Left lung (tissue), 10 donors: ENCODE data around the gene MCEMP1. TPM values are rescaled to one million over a fixed set of nuclear protein-coding genes. Genes with fewer than 3 reads are reported as not detected.

Source experiments
- ATAC-seq: fragments of 200-7000 bp; cut with Tn5 transposase; one replicate; pipeline ENCODE4 v1.9.1; 2020; ENCODE audit warnings: moderate library complexity
- DNase-seq, 4 donors: peaks; one replicate each; pipeline ENCODE4 v3.0.0-alpha.2; 2013 to 2020
- H3K27ac ChIP-seq, 2 donors: fragments of 200-600 bp; sonication (generic) in 1 of 2; one replicate each; pipeline versions ENCODE4 v1.5.0 to v1.8.0; 2020 to 2021
- H3K27me3 ChIP-seq, 2 donors: fragments of 200-600 bp; sonication (generic) in 1 of 2; one replicate each; pipeline versions ENCODE4 v1.5.0 to v1.8.0; 2020 to 2021
- H3K36me3 ChIP-seq, 2 donors: fragments of 200-600 bp; sonication (generic) in 1 of 2; one replicate each; pipeline versions ENCODE4 v1.5.0 to v1.8.0; 2020 to 2021
- H3K4me1 ChIP-seq, 2 donors: fragments of 200-600 bp; one replicate each; pipeline ENCODE4 v1.8.0; 2021
- H3K4me3 ChIP-seq, 2 donors: fragments of 200-600 bp; sonication (generic) in 1 of 2; one replicate each; pipeline versions ENCODE4 v1.5.0 to v1.8.0; 2020 to 2021; ENCODE audit warnings: mild to moderate bottlenecking in 1 of 2
- H3K9me3 ChIP-seq, 2 donors: fragments of 200-600 bp; sonication (generic) in 1 of 2; one replicate each; pipeline versions ENCODE4 v1.5.0 to v1.8.0; 2020 to 2021
- intact Hi-C, 2 donors: fragments of 100-400 bp; cut with DNase I; formaldehyde crosslinking; loops; one replicate each; pipeline versions ENCODE4 v1.11.2 to v1.14.2; 2022
- polyA plus RNA-seq, 6 donors: library from polyadenylated mRNA; unstranded; fragments of 120-200 nt; gene quantifications; one replicate each; pipeline ENCODE4 v1.2.1, GENCODE V29; 2013; ENCODE audit not compliant: insufficient read length in 6 of 6
- total RNA-seq, 2 donors: library from RNA; stranded (reverse); fragmentation: NEBNext Ultra II Directional; extraction: Animal tissue kit (Norgen Biotek cat#: 25700); gene quantifications; one replicate each; pipeline ENCODE4 v1.2.1, GENCODE V29; 2021
- TF ChIP-seq, protein P1 (sequence below), 2 donors: fragments of 200-600 bp; sonication (generic) in 1 of 2; IDR thresholded peaks; one replicate each; pipeline versions ENCODE4 v1.5.0 to v1.8.0; 2021; ENCODE audit warnings: antibody characterized with exemption in 2 of 2
- donor health status: DM: no; HTN: yes; CAD: no.
- donor health status: DM: no; HTN: no; CAD: no.

Gene MCEMP1
- total and polyA plus RNA-seq, 8 donors: 0.32 to 112 (median 0.62) TPM

DNA sequence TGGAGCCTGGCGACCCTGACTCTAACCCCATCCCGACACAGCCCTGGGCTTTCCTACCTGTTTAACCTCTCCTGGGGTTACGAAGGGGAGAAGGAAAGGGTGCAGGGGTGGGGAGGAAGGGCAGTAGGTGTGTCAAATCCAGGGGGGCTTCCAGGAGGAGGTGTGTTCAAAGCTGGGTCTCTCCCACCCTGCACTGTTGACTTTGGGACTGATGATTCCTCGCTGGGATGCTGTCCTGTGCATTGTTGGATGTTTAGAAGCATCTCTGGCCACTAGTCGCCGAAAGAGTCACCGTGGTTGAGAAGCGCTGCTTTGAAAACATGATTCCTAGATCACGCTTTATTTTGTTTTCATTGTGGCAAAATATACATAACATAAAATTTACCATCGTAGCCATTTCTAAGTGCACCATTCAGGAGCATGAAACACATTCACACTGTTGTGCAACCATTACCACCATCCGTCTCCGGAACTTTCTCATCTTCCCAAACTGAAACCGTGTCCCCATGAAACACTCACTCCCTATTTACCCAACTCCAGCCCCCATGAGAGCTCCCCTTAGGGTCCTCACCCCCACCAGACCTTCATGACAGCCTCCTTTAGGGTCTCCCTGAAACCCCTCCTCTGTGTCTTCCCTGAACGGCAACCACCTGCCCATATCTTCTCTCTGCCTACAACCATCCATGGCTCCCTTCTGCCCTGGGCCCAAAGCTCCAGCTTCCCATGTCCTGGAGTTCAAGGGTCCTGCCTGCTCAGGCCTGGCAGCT lies 29.5 kb downstream of the MCEMP1 start:
- Histone ChIP-seq H3K36me3 (no peaks in the 10 kb centered on the region), H3K4me1 (peaks cover 0 to 50% of the 10 kb centered on the region in 2 donors), H3K9me3 (no peaks in the 10 kb centered on the region), H3K4me3 (peak overlapping the region in 1 of 2 donors; percentile 1), H3K27me3 (peaks cover 0 to 2% of the 10 kb centered on the region in 2 donors), H3K27ac (peak overlapping the region; percentile 39 to 92)
- DNase-seq: no peak
- TF ChIP-seq, protein P1, sequence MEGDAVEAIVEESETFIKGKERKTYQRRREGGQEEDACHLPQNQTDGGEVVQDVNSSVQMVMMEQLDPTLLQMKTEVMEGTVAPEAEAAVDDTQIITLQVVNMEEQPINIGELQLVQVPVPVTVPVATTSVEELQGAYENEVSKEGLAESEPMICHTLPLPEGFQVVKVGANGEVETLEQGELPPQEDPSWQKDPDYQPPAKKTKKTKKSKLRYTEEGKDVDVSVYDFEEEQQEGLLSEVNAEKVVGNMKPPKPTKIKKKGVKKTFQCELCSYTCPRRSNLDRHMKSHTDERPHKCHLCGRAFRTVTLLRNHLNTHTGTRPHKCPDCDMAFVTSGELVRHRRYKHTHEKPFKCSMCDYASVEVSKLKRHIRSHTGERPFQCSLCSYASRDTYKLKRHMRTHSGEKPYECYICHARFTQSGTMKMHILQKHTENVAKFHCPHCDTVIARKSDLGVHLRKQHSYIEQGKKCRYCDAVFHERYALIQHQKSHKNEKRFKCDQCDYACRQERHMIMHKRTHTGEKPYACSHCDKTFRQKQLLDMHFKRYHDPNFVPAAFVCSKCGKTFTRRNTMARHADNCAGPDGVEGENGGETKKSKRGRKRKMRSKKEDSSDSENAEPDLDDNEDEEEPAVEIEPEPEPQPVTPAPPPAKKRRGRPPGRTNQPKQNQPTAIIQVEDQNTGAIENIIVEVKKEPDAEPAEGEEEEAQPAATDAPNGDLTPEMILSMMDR (IDR thresholded peaks at IDR 0.05): no peak
- ATAC-seq: no peak
- intact Hi-C loops: no loop called here

DNA sequence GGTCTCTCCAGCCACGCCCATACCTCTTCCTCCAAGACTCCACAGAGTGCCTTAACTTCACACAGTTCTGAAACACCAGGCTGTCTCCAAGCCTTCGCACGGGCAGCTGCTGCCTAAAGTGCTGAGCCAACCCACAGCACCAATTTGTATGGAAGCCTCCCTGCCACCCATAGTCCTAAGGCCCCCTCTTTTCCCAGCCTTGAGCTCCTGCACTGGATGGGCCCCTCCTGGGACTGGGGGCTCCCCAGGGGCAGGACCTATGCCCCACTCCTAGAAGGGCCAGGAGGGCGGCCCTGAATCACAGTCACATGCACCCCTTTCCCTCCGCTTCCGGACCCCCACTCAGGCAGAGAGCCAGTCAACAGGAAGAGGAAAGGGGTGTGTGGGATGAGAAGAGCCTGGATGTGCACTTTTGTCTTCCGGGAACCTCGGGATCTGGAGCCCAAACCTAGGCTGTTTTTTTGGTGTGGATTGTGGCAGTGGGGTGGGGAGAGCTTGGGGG lies 30.1 kb downstream of the MCEMP1 start:
- no peaks in the 10 kb centered on the region for H3K9me3 ChIP-seq
- H3K27me3 ChIP-seq: no peaks in the 10 kb centered on the region
- H3K36me3 ChIP-seq: no peaks in the 10 kb centered on the region
- no peak overlapping the region for H3K4me3 ChIP-seq
- ATAC-seq (no peak), DNase-seq (no peak)
- TF ChIP-seq, protein P1 (IDR thresholded peaks at IDR 0.05): no peak
- intact Hi-C loops: no loop called here
- peaks cover 0 to 50% of the 10 kb centered on the region in 2 donors for H3K4me1 ChIP-seq
- peak overlapping the region in 1 of 2 donors; percentile 92 for H3K27ac ChIP-seq

DNA sequence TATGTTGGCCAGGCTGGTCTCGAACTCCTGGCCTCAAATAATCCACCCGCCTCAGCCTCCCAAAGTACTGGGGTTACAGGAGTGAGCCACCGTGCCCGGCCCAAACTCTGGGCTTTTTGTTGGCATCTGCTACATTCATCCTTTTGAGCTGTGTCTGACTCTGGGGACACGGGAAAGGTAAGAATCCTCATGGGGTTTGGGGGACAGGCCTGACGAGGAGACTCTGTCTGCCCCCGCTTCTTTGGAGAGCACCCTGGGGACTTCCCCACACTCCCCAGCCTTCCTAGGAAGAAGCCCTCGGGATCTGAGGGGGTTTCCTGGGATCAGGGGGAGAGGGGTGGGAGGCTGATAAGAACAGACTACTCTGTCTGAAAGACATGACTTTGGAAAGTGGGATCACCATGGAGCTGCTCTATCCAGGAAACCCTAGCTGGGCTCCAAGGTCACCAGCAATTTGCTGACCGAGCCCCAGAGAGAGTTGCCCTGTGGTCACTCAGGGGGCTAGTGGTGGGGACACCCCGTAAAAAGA lies 33.1 kb downstream of the MCEMP1 start:
- H3K9me3 ChIP-seq: no peaks in the 10 kb centered on the region
- ATAC-seq: no peak
- H3K4me1 ChIP-seq: peaks cover 0 to 44% of the 10 kb centered on the region in 2 donors
- intact Hi-C loops: no loop called here
- H3K36me3 ChIP-seq: no peaks in the 10 kb centered on the region
- H3K27me3 ChIP-seq: no peaks in the 10 kb centered on the region
- no peak overlapping the region for H3K4me3 ChIP-seq
- TF ChIP-seq, protein P1 (IDR thresholded peaks at IDR 0.05): no peak
- H3K27ac ChIP-seq: peak overlapping the region in 1 of 2 donors; percentile 66
- no peak for DNase-seq

DNA sequence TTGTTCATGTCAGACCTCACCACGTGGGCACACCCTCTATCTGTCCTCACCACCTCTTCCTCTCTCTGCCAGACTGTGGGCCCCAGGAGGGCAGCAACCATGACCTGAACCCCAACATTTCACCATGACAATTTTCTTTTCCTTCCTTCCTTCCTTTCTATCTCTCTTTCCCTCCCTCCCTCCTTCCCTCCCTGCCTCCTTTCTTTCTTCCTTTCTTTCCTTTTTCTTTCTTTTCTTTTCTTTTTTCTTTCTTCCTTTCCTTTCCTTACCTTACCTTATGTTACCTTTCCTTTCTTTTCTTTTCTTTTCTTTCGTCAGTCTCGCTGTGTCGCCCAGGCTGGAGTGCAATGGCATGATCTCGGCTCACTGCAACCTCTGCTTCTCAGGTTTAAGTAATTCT lies 33.7 kb downstream of the MCEMP1 start:
- DNase-seq (no peak), ATAC-seq (no peak)
- no peaks in the 10 kb centered on the region for H3K36me3 ChIP-seq
- TF ChIP-seq, protein P1 (IDR thresholded peaks at IDR 0.05): no peak
- H3K9me3 ChIP-seq: no peaks in the 10 kb centered on the region
- no peaks in the 10 kb centered on the region for H3K27me3 ChIP-seq
- peak overlapping the region in 1 of 2 donors; percentile 66 for H3K27ac ChIP-seq
- H3K4me3 ChIP-seq: no peak overlapping the region
- intact Hi-C loops: no loop called here
- peaks cover 0 to 44% of the 10 kb centered on the region in 2 donors for H3K4me1 ChIP-seq

DNA sequence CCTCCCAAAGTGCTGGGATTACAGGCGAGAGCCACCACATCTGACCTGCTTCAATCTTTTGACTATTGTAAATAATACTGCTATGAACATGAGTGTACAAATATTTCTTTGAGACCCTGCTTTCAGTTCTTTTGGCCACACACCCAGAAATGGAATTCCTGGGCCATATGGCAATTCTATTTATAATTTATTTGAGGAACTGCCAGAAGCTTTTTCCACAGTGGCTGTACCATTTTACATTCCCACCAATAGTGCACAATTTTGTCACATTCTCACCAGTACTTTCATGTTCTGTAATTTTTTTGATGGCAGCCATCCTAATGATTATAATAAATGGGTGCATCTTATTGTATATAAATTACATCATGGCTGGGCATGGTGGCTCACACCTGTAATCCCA lies 38.8 kb downstream of the MCEMP1 start:
- no peak for ATAC-seq
- Histone ChIP-seq H3K27me3 (no peaks in the 10 kb centered on the region), H3K9me3 (peaks cover 0 to 9% of the 10 kb centered on the region in 2 donors), H3K36me3 (no peaks in the 10 kb centered on the region), H3K4me3 (no peak overlapping the region), H3K4me1 (peaks cover 0 to 22% of the 10 kb centered on the region in 2 donors), H3K27ac (peak overlapping the region in 1 of 2 donors; percentile 82)
- TF ChIP-seq, protein P1 (IDR thresholded peaks at IDR 0.05): no peak
- DNase-seq: no peak
- intact Hi-C loops: no loop called here
